Hepatocyte (in vitro differentiated cells): ENCODE measurements around the gene ACP6. TPM values are rescaled to one million over a fixed set of nuclear protein-coding genes. Genes with fewer than 3 reads are reported as not detected.

Experiments used
- DNase-seq: peaks from one replicate; pipeline ENCODE4 v3.0.0-alpha.2; 2016; ENCODE audit warnings: low spot score
- H2AFZ ChIP-seq: fragments of 200-600 bp; sonication (generic); 2 replicates; pipeline ENCODE4 v1.6.0; 2016; ENCODE audit warnings: antibody characterized with exemption, mild to moderate bottlenecking
- H3K27ac ChIP-seq: fragments of 200-600 bp; sonication (generic); 2 replicates; pipeline ENCODE4 v1.5.1; 2016; ENCODE audit warnings: mild to moderate bottlenecking
- H3K27me3 ChIP-seq: fragments of 200-600 bp; sonication (generic); 2 replicates; pipeline ENCODE4 v1.6.1; 2016
- H3K36me3 ChIP-seq: fragments of 200-600 bp; sonication (generic); replicated peaks from 2 replicates; pipeline ENCODE4 v1.5.1; 2016; ENCODE audit warnings: low read depth; ENCODE audit not compliant: insufficient read depth
- H3K4me1 ChIP-seq: fragments of 200-600 bp; sonication (generic); 2 replicates; pipeline ENCODE4 v1.5.1; 2016; ENCODE audit warnings: mild to moderate bottlenecking, moderate library complexity; ENCODE audit not compliant: insufficient read depth
- H3K4me2 ChIP-seq: fragments of 200-600 bp; sonication (generic); 2 replicates; pipeline ENCODE4 v1.6.0; 2016
- H3K4me3 ChIP-seq: fragments of 200-600 bp; sonication (generic); 2 replicates; pipeline ENCODE4 v1.5.1; 2016; ENCODE audit warnings: mild to moderate bottlenecking
- H3K79me2 ChIP-seq: fragments of 200-600 bp; sonication (generic); 2 replicates; pipeline ENCODE4 v1.6.0; 2017; ENCODE audit warnings: mild to moderate bottlenecking
- H3K9me2 ChIP-seq: fragments of 200-600 bp; sonication (generic); replicated peaks from 2 replicates; pipeline ENCODE4 v1.6.0; 2017; ENCODE audit warnings: mild to moderate bottlenecking; ENCODE audit not compliant: insufficient read depth
- H3K9me3 ChIP-seq: fragments of 200-600 bp; sonication (generic); 2 replicates; pipeline ENCODE4 v1.5.1; 2016; ENCODE audit warnings: low read depth, mild to moderate bottlenecking
- H4K20me1 ChIP-seq: fragments of 200-600 bp; sonication (generic); 2 replicates; pipeline ENCODE4 v1.6.0; 2016; ENCODE audit warnings: mild to moderate bottlenecking; ENCODE audit not compliant: insufficient read depth, poor library complexity, severe bottlenecking
- EZH2 ChIP-seq: fragments of 200-600 bp; sonication (generic); IDR thresholded peaks from 2 replicates; pipeline ENCODE4 v1.6.1; 2016; ENCODE audit warnings: antibody characterized with exemption, mild to moderate bottlenecking, borderline replicate concordance
- EZH2phosphoT487 ChIP-seq: fragments of 200-600 bp; sonication (generic); IDR thresholded peaks from one replicate; pipeline ENCODE4 v1.6.1; 2018; ENCODE audit warnings: antibody characterized with exemption, mild to moderate bottlenecking, low read depth, moderate library complexity; ENCODE audit not compliant: unreplicated experiment, severe bottlenecking
- WGBS: methylation state at CpG from one replicate; pipeline ENCODE4 v1.1.6; 2016; ENCODE audit warnings: low lambda C conversion rate; ENCODE audit errors: missing lambda C conversion rate; 5-methylcytosine and 5-hydroxymethylcytosine counted together
- polyA plus RNA-seq: library from polyadenylated mRNA; unstranded; fragments of >200 nt; fragmentation: Nextera tagmentation; extraction: Ambion mirVana; gene quantifications from 2 replicates; pipeline ENCODE4 v1.2.1, GENCODE V29; 2016
- total RNA-seq: library from RNA; depleted of rRNA; stranded (reverse); fragments of >200 nt; gene quantifications from 2 replicates; pipeline ENCODE4 v1.2.3, GENCODE V29; 2014
- TF ChIP-seq, protein P1 (sequence below): fragments of 200-600 bp; sonication (generic); IDR thresholded peaks from 2 replicates; pipeline ENCODE4 v1.5.1; 2016; ENCODE audit warnings: antibody characterized with exemption, mild to moderate bottlenecking; ENCODE audit not compliant: poor library complexity

The ACP6 gene
- total and polyA plus RNA-seq, 2 experiments from 2014 or later, result 16.8 to 29.9 TPM

DNA sequence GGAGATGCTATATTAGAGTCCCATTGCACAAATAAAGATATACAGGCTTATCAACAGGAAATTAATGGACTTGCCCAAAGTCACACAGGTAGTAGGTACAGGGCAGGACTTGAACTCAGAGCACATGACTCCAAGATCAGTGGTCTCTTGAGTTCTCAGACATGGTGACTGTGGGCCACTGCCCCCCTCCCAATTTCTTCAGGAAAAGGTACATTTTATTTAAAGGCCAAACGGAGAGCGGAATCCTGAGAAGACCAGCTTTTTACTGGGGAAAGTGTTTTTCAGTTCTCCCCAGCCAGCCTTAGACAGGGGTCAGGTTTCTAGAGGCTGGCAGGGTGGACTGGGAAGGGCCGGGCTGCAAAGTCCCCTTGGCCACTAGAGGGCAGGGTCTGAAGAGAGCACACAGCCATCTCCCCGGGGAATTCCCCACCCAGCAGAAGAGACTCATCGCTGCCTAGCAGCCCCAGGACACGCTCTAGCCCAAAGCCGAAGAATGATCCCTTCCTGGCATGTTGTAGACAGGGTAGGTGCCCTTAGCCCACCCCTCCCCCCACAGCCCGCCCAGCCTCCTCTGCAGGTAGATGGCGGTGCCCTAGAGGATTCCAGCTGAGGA, 29.7 kb downstream of the ACP6 start:
- TF ChIP-seq, protein P1, sequence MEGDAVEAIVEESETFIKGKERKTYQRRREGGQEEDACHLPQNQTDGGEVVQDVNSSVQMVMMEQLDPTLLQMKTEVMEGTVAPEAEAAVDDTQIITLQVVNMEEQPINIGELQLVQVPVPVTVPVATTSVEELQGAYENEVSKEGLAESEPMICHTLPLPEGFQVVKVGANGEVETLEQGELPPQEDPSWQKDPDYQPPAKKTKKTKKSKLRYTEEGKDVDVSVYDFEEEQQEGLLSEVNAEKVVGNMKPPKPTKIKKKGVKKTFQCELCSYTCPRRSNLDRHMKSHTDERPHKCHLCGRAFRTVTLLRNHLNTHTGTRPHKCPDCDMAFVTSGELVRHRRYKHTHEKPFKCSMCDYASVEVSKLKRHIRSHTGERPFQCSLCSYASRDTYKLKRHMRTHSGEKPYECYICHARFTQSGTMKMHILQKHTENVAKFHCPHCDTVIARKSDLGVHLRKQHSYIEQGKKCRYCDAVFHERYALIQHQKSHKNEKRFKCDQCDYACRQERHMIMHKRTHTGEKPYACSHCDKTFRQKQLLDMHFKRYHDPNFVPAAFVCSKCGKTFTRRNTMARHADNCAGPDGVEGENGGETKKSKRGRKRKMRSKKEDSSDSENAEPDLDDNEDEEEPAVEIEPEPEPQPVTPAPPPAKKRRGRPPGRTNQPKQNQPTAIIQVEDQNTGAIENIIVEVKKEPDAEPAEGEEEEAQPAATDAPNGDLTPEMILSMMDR, result peak; percentile 74
- TF ChIP-seq EZH2phosphoT487 (no peak), EZH2 (no peak)
- Histone ChIP-seq H3K9me2 (no peaks in the 10 kb centered on the region), H3K9me3 (no peaks in the 10 kb centered on the region), H3K4me2 (peak overlapping the region; percentile 25), H3K27me3 (no peaks in the 10 kb centered on the region), H3K36me3 (no peaks in the 10 kb centered on the region), H2AFZ (no peak overlapping the region), H3K4me3 (no peak overlapping the region), H3K79me2 (no peaks in the 10 kb centered on the region), H3K27ac (peak overlapping the region; percentile 15), H3K4me1 (peaks cover 9% of the 10 kb centered on the region), H4K20me1 (no peaks in the 10 kb centered on the region)
- DNase-seq, result peak; percentile 88
- 48% methylated on average over 6 of the region's 9 CpGs for WGBS

DNA sequence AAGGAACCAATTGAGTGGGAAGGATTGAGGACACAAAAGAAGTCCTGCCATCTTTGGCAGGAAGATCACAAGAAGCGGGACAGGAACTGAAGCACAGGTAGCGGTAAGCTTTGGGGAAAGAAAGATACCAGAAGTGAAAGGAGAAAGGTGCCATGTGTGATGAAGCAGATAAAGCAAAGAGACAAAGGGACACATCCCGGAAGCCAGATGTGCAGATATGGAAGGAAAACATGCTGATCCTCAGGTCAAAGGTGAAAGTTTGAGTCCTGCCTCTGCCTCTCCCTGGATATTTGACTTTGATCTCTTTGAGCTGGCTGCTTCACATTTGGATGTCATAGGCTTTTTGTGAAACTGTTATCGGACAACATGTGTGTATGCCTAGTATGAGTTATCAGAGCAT, 34.0 kb downstream of the ACP6 start:
- 90% methylated on average over 4 of the region's 4 CpGs for WGBS
- no peaks in the 10 kb centered on the region for H3K9me3 ChIP-seq

DNA sequence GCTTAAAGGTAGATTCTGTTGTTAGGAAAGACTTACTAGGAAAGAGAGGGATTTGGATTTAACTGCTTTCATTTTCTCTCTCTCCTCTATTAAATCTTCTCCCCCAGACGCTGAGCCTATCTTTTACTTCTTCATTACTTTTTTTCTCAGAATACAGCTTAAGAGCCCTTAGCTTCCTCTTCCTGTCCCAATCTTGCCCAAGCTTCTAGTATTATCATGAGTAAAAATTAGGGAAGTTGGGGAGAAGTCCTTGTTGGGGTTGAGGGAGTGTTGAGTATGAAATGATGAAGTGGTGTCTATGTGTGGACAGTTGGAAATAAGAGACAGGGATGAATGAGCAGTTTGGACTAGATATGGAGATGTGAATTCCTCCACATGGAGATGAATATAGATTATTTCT, 35.0 kb downstream of the ACP6 start:
- H3K27me3 ChIP-seq, result no peaks in the 10 kb centered on the region
- DNase-seq, result no peak
- no peaks in the 10 kb centered on the region for H3K9me3 ChIP-seq
- H3K4me3 ChIP-seq, result no peak overlapping the region
- no peaks in the 10 kb centered on the region for H4K20me1 ChIP-seq
- no peak overlapping the region for H3K4me2 ChIP-seq
- H3K9me2 ChIP-seq, result no peaks in the 10 kb centered on the region
- no peak overlapping the region for H2AFZ ChIP-seq
- WGBS, result 73% methylated on average over 1 of the region's 1 CpG
- H3K36me3 ChIP-seq, result no peaks in the 10 kb centered on the region
- no peaks in the 10 kb centered on the region for H3K79me2 ChIP-seq
- no peak overlapping the region for H3K27ac ChIP-seq
- no peaks in the 10 kb centered on the region for H3K4me1 ChIP-seq
- TF ChIP-seq EZH2phosphoT487 (no peak), EZH2 (no peak)
- TF ChIP-seq, protein P1, result no peak

More for the DNA sequence above, 34.0 kb downstream of the ACP6 start:
- TF ChIP-seq EZH2, result no peak
- TF ChIP-seq EZH2phosphoT487, result no peak
- TF ChIP-seq, protein P1, result no peak
- Histone ChIP-seq H2AFZ (no peak overlapping the region), H3K9me2 (no peaks in the 10 kb centered on the region), H3K27me3 (no peaks in the 10 kb centered on the region), H3K79me2 (no peaks in the 10 kb centered on the region), H3K4me2 (no peak overlapping the region), H3K36me3 (no peaks in the 10 kb centered on the region), H3K27ac (no peak overlapping the region), H4K20me1 (no peaks in the 10 kb centered on the region), H3K4me3 (no peak overlapping the region), H3K4me1 (peaks cover 5% of the 10 kb centered on the region)
- DNase-seq, result no peak
